Fibroblast of skin of left quadriceps (primary cell): Measurements from ENCODE around the gene CISH.

Experiments used
- DNase-seq, 2 experiments: peaks; one replicate each; pipeline ENCODE4 v3.0.0-alpha.2; 2013; ENCODE audit warnings: low read depth in 2 of 2

CISH gene

DNA sequence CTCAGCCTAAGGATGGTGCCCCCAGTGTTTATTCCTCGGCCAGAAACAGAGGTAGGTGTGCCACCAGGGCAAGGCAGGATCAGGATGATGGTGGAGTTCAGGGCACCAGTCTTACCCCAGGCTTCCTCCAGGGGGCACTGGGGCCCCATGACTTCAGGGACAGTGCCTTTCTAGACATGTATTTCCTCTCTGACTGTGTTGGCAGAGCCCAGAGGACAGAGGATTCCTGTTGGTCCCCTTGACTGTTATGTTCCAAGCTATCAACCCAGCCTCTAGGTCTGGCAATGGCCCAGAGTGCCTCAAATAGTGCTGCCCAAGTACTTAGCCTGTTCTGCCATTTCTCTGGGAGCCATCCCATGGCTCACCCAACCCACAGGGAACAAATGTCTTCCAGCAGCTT, 39.4 kb downstream of the CISH start:
- DNase-seq: no peak

DNA sequence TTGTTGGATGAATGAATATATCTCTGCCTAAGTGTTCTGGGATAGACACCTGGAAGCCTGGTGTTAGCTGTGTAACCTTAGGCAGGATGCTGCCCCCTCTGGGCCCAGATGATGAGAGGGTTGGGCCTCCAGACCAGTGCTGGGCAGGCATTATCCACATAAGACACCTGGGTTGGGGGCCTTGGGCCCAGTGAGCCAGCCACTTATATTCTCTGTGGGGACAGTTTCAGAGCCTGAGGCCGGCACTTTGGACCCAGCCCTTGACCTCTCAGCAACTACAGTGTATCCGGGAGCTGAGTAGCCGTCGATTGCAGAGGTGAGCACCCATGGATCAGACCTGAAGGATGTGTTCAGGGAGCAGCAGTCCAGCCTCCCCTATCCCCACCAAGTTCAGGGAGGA, 40.1 kb downstream of the CISH start:
- DNase-seq: no peak

- no peak for DNase-seq
Measured at GRCh38 chr3:50570508-50571279, 40.9 kb downstream of the CISH start.

DNA sequence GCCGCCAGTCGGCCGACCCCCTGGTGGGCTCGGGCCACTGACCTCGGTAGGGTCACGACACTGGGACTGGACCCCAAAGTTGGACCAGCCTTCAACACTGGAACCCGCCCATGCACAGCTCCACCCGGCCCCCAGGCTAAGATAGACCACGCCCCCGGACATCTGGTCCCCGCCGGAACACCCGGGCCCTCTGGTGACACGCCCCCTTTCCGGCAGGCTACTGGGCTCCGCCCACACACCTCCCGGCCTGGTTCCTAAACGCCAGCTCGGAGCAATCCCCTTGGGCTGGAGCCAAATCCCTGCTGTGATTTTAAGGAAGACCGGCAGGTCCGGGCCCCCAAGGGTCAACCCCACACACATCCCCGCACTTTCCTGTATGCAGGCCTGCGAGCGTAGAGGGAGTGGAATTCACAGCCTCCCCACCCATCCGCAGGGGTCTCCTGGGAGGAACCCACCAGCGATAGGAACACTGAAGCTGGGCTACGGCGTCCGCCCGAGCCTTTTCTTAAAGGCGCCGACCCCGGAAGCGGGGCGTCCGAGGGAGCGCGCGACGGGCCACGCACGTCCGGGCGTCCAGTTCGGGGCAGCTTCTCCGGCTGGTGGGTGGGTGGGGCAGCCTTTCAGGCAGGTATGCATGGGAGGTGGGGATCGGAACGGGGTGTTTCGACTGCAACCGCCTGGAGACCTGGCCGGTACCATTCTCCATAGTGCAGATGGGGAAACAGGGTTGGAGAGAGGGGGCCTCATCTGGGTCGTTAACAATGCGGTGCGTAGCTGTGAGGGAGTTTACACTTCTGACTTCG, 42.4 kb downstream of the CISH start, which contains the start of gene HEMK1:
HEMK1 (plus strand) TSS at position 576 of the 803 bp plus-strand sequence. CDS start 1,583 bp downstream, outside the sequence.
- DNase-seq: peak; percentile 85 to 87

GRCh38 chr3:50567386-50568167, 44.0 kb downstream of the CISH start, which contains the start of gene C3orf18:
Gene C3orf18 (minus strand): TSS chr3:50567747. CDS start chr3:50565699, 2,048 bp downstream.
- DNase-seq: peak; percentile 70 to 78

DNA sequence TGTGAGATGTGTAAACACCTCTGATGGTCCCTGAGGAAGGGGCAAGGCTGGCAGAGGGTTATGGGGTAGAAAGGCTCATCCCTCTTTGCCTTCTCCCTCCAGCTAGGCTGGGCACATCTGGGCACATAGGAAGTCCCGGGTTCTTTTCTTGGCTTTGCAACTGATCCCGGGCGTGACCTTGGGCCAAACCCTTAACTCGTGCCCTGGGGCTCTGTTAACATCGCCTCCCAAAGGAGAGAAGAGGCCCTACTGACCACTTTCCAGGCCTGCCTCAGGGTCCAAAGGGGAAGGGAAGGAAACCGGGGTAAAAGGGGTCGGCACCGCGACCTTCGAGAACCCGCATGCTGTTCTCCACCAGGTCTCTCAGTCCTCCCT, 44.6 kb downstream of the CISH start:
- no peak for DNase-seq

GRCh38 chr3:50564321-50564720, 47.3 kb downstream of the CISH start:
- no peak for DNase-seq

- DNase-seq: no peak
Measured at GRCh38 chr3:50563867-50564266, 47.7 kb downstream of the CISH start.

DNA sequence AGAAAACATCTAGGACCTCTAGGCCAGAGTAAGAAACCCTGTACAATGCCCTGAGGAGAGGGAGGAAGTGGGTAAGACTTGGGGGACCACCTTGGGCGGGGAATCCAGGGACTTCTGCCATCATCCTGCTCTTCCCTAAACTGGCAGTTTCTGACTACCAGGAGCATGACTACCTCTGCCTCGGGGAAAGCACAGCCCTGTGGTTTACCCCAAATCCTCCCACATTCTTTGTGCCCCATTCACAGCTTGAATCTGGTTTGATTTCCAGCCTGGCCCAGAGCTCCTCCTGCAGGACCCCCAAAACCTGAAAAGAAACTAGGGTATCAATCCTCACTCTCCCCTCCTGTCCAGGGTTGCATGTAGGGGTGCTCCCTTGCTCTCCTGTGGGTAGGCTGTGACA, 48.7 kb downstream of the CISH start:
- DNase-seq: peak in 1 of 2 experiments; percentile 28

- DNase-seq: no peak
Measured at GRCh38 chr3:50559702-50560101, 51.9 kb downstream of the CISH start.

GRCh38 chr3:50557915-50558314, 53.7 kb downstream of the CISH start:
- DNase-seq: peak in 1 of 2 experiments; percentile 4

GRCh38 chr3:50557106-50557505, 54.5 kb downstream of the CISH start:
- no peak for DNase-seq
